HT1080 (cell line): Measurements from ENCODE around the gene RASL10B. TPM values are rescaled to one million over a fixed set of nuclear protein-coding genes. Genes with fewer than 3 reads are reported as not detected.

ENCODE experiments used
- DNase-seq: peaks from one replicate; pipeline ENCODE4 v3.0.0-alpha.2; 2015; ENCODE audit warnings: low read depth
- total RNA-seq: library from RNA; depleted of rRNA; stranded (reverse); fragments of >200 nt; shearing (Covaris generic); gene quantifications from 2 replicates; pipeline ENCODE4 v1.2.3, GENCODE V29; 2014

The RASL10B gene
- total RNA-seq, 1 experiment from 2014 or later: 7.6 TPM

DNA sequence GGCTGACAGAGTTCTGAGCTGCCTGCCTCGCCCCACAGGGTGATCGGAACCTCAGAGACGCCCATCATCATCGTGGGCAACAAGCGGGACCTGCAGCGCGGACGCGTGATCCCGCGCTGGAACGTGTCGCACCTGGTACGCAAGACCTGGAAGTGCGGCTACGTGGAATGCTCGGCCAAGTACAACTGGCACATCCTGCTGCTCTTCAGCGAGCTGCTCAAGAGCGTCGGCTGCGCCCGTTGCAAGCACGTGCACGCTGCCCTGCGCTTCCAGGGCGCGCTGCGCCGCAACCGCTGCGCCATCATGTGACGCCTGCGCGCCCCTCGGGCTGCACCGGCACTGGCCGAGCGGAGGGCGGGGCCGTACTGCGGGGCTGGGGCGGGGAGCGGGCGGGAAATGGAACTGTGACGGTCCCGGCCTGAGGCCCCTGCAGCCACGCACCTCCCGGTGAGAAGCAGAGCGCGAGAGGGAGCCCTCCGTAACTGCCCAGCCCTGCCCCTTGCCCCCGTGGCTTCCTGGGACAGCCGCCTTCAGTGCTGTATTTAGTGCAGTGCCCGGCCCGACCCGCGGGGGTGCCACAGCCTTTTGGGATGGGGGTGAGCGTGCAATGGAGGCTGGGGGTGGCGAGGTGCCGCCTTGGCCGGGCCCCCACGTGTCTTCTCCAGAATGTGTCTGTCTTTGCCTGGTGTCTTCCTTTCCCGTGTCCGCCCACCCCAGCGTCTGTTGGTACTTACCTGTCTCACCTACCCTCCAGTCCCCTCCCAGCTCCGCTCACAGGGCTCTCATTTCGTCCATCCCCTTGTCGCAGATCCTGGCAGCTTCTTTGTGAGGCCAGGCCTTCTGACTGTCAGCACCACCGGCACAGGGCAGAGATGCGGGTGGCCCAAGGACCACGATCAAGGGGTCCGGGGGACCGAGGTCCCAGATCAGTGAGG lies 9.8 kb downstream of the RASL10B start:
- no peak for DNase-seq

DNA sequence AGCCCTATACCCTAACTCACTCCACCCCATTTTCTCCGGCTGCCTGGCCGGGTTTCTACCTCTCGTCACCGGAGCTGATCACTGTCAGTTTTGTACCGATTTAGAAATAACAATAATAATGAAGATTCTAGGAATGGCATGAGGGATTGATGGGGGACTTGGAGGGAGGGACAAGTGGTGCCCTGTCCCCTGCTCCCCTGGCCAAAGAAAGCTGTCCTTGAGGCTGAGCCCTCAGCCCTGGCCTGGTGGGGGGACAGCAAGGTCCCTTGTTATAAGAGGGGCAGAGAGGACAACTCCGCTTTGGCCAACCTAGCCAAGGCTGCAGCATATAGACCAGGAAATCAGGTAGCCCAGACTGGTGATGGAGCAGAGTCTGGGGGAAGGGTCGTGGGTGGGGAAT lies 11.1 kb downstream of the RASL10B start:
- DNase-seq: no peak

DNA sequence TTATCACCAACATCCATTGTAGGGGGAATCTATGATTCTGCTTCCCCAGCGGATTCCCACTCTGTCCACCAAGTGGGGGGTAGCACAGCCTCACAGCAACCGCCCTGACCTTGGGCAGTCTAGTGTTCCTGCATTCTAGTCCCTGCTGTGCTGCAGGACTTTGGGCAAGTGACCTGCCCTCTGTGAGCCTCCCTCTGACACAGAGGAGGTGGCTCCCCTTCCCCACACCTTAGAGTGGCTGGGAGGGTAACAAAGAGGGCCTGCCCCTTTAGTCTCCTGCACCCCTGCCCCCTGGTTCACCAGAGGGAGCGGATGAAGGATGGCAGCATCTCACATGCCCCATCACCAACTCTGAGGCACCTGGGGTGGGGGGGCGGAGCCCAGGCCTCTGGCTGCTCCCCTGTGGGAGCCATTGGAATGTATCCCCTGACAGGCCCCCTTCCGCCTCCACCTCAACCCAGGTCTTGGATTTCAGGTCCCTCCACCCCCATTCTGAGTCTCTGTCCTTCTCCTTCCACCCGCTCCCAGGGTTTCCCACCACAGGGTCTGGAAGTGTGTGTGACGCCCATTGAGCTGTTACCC lies 11.5 kb downstream of the RASL10B start:
- no peak for DNase-seq

DNA sequence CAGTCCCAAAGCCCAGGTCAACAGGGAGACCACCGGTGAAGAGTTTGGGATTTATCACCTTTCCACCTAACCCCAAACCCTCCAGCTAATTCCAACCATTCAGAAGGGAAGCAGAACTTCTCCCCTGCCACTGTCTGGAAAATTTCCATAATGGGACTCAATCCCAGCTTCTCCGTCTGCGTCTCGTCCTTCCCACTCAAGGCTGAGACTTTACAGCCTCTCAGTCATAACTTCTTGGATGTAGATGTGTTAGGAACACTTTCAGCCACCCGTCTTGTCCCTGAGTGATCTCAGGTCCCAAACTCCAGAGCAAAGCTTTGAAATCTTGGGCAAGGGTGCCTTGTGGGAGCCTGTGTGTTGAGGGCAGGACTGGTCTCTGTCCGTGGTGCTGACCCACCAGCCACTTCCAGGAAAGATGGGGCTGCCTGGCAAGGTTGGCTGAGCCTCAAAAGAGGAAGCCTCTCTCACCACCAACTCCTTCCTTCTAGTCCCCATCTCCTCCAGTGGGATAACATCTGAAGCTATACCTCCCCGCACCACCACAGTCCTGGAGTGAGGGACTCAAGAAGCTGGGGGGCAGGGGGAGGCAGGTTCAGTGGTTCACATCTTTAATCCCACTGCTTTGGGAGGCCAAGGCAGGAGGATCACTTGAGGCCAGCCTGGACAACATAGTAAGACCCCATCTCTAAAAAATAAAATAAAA lies 12.3 kb downstream of the RASL10B start:
- DNase-seq: peak; percentile 56

DNA sequence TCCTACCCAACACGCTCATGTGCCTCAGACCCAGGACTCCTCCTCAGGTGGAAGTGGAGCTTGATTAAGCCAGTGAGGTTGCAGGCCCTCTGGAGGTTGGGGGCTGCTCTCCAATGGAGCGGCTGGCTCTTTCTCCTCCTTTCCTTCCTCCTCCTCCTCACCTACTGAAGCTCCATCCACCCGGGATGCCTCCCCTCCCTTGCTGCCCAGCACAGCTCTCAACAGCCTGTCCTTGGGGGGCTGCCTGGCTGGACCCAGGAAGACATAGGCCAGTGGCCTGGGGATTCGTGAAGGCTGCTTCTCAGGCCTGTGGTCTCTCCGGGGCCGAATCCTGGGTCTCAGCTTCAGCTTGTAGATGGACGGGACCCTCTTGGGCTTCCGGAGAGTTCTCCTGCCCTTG lies 13.4 kb downstream of the RASL10B start:
- DNase-seq: no peak

DNA sequence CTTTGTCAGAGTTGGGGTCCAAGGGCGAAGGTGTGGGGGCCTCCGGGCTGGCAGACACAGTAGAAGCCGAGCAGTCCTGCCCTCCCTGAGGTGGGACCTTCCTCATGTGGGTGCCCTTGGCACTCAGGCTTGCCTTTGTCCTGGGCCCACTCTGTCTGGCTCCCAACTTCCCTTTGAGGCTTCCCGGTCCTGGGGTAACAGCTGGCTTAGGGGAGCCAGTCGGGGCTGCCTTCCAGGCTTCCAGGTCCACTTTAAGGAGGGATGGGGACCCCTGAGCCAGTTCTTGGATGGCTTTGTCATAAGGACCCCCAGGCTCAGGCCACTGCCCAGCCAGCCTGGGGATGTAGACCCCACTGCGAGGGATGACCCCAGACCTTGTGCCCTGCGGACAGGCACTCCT lies 13.8 kb downstream of the RASL10B start:
- DNase-seq: no peak

DNA sequence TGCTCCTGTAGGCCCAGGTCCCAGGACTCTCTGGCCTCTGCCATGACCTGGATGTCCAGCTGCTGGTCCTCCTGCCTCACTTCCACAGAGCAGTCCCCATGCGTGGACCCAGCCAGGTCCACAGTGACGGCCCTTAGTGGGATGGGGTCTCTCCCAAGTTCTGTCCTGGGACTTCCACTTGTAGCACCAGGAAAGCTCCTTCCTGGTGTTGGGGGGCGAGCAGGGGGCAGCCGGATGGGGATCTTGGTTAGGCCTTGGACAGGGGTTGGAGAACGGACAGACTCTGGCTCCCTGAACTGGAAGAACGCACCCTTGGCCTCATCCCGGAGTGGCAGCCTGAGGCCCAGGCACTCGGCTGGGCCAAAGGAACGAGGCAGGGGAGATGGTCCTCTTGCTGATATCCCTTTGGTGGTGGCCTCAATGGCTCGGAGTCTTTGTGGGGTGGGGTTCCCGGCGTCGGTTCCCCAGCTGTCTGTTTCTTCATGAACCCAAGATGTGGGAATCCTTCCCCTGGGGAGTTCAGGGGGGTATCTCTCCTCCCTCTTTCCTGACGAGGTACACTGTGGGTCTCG lies 14.4 kb downstream of the RASL10B start:
- no peak for DNase-seq

DNA sequence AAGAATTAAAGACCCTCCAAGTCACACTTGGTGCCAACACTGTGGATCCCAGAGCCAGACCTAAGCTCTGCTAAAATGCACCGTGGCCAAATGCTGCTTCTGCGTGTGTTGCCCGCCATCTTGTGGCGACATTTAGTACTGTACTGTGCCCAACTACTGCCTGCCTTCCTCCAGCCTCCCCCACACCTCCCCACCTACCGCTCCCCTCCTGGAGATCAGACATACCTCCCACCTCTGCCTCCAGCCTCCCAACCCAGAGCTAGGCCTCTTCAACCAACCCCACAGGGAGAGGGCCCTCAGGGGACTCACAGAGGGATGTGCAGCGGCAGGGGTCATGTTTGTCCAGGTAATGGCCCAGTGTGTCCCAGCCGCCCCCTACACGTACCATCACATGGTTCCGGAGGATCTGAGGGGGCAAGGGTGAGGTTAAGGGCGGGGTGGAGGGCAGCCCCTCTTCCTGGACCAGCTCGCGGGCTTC lies 16.1 kb downstream of the RASL10B start:
- DNase-seq: peak; percentile 73

DNA sequence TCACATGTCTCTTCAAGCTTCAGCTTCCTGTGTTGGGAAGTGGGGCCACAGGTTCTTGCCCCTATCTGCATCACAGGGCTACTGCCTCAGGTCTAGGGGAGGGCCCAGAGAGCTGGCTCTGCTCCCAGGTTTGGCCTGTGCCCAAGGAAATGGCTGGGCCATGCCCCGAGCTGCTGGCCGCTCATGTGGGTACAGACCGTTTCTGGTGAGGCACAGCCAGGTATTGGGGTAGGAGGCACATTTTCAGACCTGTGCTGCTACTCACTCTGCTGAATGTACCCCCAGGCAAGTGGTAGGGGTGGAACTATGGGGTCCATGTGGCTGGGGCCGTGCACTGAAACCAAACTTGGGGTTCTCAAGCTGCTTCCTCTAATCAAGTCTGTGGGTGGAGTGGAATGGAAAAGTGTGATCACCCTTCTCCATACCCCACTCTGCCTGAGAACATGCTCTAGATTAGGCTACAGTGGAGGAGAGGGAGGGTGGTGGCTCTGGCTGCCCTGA lies 17.0 kb downstream of the RASL10B start:
- peak; percentile 43 for DNase-seq

DNA sequence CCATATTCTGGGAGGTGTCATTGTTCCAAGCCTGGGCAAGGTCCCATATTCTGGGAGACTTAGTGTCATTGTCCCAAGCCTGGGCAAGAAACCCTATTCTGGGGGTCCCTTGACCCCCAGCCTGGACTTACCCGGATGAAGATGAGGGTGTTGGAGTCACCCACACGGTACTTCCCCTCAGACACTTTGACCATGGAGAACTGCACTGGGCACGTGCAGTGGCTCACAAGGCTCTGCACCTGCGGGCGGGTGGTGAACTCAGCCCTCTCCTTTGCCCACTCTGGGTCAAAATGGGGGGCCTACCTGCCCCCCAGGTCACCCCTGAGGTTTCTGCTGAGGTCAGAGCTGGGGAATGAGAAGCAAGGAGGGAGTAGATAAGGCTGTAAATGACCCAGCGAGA lies 17.5 kb downstream of the RASL10B start:
- DNase-seq: no peak

DNA sequence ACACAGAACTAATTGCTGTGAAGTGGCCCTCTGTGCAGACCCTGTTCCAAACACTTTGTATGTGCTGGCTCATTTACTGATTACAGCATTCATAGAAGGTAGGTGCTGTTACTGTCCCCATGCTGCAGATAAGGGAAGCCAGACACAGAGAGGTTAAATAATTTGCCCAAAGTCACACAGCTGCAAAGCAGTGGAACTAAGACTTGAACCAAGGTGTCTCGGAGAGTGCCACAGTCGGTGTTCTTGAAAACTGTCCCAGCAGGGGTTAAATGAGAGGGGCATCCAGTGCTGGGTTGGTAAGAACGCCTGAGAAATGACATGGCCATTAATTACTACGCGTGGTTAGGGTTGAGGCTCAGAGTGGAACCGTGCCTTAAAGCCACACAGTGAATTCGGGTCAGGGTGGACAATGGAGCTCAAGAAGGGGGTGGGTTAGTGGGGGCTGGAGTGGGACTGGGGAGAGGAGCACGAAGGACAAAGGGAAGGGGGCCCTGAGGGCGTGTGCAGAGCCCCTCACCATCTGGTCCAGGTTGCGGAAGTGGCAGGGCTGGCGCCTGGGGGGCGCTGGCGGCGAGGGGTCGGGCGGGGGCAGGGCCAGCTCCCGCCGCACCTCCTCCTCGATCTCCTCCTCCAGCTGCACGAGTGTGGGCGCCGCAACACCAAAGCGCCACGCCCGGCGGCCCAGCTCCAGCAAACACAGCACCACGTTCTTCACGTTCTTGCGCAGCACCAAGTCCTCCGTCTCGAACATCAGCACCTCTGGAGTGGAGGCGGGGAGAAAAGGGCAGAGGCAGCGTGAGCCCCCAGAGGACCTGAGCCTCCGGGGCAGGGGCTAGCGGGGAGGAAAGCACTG lies 18.3 kb downstream of the RASL10B start:
- DNase-seq: no peak

DNA sequence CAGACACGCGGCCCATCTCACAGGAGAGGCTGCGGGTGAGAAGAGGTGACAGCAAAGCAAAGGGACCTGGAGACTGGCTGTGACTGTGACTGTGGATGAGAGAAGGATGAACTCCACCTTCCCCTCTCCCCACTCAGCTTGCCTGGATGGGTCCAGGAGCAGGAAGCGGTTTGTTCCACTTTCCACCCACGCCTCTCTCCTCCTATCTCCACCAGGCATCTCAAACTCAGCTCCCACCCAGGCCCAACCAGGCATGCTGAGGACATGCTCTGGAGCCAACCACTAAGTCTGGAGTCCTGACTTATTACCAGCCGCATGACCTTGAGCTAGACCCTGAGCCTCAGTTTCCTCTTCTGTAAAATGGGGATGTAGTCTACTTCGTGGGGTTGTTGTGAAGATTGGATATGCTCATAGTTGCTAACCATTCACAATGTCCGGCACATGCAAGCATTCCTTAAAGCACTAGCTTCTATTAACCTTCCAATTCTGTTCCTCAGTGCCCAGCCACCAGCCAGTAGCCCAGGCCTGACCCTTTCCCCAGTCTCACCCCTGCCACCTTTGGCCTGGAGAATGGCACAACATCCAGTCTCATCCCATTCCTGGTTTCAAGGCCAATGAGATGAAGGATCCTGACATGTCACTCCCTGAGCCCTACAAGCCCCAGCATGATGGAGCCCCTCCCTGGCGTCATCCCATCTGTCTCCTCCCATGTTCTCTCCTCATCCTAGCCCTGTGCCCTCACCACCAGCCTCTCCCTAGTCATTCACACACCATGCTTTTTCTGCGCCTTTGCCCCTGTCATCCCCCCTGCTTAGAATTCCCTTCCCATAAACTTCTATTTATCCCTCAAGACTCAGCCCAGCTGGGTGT lies 19.3 kb downstream of the RASL10B start:
- no peak for DNase-seq

DNA sequence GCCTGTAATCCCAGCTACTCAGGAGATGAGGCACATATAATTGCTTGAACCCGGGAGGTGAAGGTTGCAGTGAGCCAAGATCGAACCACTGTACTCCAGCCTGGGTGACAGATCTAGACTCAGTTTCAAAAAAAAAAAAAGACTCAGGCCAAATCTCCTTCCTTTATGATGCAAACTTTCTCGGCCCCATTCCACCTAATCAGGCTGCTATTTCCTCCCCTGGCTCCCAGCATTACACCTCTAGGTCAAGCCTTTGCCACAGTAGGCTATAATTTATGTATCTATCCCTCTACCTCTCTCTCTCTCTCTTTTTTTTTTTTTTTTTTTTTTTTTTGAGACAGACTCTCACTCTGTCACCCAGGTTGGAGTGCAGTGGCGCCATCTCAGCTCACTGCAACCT lies 20.1 kb downstream of the RASL10B start:
- peak; percentile 17 for DNase-seq

DNA sequence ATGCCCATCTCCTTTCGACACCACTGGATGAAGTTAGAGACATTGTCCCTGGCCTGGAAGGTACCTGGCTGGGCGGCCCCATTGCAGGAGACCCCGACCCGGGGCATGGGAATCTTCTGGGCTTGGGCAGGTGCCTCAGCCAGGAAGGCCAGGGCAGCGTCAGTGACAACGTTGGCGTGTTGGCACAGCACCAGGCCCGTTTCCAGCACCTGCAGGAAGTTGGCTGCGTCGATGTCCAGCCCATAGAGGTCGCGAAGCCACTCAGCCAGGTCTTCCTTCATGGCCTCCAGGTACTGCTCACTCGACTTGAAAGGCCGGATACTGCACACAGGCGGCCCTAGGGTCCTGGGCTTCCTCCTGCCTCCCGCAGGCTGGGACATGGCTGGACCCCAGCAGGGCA lies 21.0 kb downstream of the RASL10B start:
- DNase-seq: no peak

DNA sequence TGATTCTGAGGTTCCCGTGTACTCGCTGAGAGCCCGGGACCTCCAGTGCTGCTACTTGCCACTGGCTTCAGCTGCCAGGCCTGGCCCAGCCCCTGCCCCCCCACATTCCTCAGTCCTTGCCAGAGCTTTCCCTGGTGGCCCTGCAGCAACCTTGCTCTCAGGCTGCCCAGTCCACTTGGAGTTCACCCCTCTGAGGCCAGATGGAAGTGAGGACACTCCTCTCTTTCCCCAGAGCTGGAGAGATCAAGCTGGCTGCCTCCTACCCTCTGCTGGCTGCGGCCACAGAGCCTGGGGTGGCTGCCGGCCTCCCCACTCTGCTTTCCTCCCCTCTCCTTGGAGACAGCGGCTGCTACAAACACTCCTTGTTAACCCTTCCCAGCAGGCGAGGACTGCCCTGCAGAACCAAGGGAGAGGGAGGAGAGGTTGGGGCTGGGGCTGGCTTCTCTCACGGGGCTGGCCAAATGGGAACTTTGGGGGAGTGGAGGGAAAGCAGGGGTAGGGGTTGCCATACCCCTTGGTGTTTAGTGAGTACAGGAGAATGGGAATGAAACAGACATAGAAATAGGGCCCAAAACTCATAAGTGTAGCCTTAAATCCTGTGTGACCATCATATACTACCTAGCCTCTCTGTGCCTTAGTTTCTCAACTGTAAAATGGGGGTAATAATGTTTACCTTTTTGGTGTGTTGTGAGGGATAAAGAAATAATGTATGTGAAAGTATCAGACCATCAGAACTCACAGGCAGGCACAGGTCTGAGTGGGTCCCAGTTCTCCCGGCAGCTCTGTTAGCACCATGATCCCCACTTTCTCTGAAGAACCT lies 21.7 kb downstream of the RASL10B start, which contains the start of gene GAS2L2:
Gene GAS2L2, minus strand, starts transcription at position 295 of the 820 bp plus-strand sequence. CDS start 389 bp downstream, outside the sequence.
- no peak for DNase-seq

DNA sequence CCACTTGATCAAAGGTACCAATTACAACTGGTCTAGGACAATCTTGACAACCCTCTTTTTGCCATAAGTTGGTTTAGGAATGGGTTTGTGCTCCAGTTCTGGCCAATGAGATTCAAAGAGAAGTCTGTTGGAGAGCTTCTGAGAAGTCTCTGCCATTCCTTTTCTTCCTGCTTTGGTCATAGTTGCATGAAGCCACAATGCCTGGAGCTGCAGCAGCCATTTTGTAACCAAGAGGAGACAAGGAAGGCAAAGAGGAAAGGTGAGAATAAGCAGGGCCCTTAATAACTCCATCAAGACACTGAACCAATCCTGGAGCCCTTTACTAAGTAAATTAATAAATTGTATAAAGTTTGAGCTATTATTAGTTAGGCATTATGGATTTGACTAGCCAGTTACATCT lies 25.8 kb downstream of the RASL10B start:
- DNase-seq: no peak

DNA sequence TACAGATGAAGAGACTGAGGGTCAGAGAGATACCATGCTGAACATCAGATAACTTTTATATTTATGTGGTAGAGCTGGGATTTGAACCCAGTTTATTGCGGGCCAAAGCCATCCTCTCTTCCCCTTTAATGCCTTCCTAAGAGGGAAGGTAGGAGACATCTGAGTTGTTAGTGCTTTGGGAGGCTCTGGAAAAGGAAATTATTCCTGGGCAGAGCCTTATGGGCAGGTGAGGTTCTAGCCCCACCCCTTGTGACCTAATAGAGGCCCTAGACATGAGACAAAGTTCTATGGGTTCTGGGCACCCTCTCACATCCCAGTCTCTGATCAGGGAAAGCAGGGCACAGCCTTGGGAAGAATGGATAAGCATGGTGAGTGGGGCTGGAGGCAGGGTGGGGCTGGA lies 29.1 kb downstream of the RASL10B start, which contains the start of gene C17orf50:
Gene C17orf50, plus strand, starts transcription at position 301 of the 400 bp plus-strand sequence. Its CDS starts 55 bp downstream, at position 356.
- no peak for DNase-seq

DNA sequence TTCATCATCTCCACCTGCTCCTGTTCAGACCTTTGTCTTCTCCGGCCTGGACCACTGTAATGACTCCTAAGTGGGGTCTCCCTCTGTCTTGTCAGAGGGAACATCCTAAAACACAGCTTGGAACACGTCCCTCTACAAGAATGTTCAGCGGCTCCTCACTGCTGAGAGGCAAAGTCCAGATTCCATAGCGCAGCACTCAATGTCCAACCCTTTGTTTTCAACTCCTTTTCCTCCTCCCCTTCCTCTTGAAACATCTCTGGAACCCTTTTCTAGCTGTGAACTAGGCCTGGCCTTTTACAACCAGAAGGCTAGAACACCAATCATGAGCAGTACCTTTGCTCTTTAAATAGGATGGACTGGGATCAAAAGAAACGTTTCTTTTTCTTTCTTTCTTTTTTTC lies 30.2 kb downstream of the RASL10B start:
- no peak for DNase-seq

DNA sequence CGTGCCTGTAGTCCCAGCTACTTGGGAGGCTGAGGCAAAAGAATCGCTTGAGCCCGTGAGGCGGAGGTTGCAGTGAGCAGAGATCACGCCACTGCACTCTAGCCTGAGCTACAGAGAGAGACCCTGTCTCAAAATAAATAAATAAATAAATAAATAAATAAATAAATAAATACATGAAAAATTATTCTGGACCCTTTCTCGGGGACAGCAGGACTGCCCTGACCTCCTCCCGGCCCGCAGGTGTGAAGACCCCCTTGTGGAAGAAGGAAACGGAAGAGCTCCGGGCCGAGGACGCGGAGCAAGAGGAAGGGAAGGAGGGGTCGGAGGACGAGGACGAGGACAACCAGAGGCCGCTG lies 32.3 kb downstream of the RASL10B start:
- DNase-seq: no peak
